Epithelial cell of proximal tubule (primary cell): ENCODE measurements around the gene TTC17. TPM values are rescaled to one million over a fixed set of nuclear protein-coding genes. Genes with fewer than 3 reads are reported as not detected.

Source experiments
- DNase-seq: peaks from one replicate; pipeline ENCODE4 v3.0.0-alpha.2; 2011; ENCODE audit warnings: low read depth
- H3K4me3 ChIP-seq: 2 replicates; pipeline ENCODE4 v1.5.1; 2011; ENCODE audit warnings: low read depth, mild to moderate bottlenecking, low read length
- total RNA-seq: library from RNA; depleted of rRNA; stranded (reverse); fragments of >200 nt; gene quantifications from 2 replicates; pipeline ENCODE4 v1.2.3, GENCODE V29; 2015
- TF ChIP-seq, protein P1 (sequence below): conservative IDR thresholded peaks from 2 replicates; pipeline ENCODE4 v1.5.1; 2012; ENCODE audit warnings: low read depth, mild to moderate bottlenecking, low read length

Gene TTC17
- total RNA-seq, 1 donor from 2014 or later = 32.6 TPM

GRCh38 chr11:43381802-43382201 is 23.1 kb downstream of the TTC17 start:
- no peak overlapping the region for H3K4me3 ChIP-seq
- TF ChIP-seq, protein P1, sequence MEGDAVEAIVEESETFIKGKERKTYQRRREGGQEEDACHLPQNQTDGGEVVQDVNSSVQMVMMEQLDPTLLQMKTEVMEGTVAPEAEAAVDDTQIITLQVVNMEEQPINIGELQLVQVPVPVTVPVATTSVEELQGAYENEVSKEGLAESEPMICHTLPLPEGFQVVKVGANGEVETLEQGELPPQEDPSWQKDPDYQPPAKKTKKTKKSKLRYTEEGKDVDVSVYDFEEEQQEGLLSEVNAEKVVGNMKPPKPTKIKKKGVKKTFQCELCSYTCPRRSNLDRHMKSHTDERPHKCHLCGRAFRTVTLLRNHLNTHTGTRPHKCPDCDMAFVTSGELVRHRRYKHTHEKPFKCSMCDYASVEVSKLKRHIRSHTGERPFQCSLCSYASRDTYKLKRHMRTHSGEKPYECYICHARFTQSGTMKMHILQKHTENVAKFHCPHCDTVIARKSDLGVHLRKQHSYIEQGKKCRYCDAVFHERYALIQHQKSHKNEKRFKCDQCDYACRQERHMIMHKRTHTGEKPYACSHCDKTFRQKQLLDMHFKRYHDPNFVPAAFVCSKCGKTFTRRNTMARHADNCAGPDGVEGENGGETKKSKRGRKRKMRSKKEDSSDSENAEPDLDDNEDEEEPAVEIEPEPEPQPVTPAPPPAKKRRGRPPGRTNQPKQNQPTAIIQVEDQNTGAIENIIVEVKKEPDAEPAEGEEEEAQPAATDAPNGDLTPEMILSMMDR = no peak

DNA sequence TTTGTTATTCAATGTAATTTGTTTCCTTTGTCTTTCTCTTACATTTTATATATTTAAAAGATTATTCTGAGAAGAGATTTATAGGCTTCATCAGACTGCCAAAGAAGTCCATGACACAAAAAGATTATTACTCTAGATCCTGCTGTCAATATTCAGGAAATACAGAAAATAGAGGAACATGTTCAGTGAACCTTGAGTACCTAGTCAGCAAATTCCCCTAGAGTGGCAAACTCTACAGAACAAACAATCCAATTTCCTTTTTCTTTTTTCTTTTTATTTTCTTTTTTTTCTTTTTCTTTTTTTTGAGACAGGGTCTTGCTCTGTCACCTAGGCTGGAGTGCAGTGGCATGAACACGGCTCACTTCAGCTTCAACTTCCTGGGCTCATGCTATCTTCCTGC is 23.9 kb downstream of the TTC17 start:
- DNase-seq = no peak
- TF ChIP-seq, protein P1 = no peak
- H3K4me3 ChIP-seq = no peak overlapping the region

More at GRCh38 chr11:43381802-43382201, 23.1 kb downstream of the TTC17 start:
- no peak for DNase-seq

GRCh38 chr11:43384393-43384792 is 25.7 kb downstream of the TTC17 start:
- DNase-seq = no peak
- no peak overlapping the region for H3K4me3 ChIP-seq
- TF ChIP-seq, protein P1 = no peak

GRCh38 chr11:43392713-43393112 is 34.0 kb downstream of the TTC17 start:
- TF ChIP-seq, protein P1 = no peak
- no peak overlapping the region for H3K4me3 ChIP-seq
- DNase-seq = no peak

DNA sequence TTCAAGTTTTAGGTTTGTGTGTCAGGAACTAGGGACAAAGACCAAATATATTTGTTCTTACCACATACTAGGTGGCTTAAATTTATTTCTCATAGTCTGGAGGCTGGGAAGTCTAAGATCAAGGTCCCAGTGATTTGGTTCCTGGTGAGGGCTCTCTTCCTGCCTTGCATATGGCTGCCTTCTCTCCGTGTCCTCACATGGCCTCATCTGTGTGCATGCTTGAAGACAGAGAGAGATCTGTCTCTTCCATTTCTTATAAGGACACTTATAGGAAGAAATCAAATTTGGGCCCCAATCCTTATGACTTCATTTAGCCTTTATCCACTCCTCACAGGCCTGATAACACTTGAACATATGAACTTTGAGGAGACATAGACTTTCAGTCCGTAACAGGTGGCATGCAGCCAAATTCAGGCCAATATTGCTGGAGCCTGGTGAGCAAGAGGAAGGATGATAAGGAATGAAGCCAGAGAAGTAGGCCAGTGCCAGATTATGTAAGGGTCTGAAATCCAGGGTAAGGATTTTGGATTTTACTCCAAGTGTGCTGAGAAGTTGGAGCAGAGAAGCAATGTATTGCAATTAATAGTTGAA is 35.1 kb downstream of the TTC17 start:
- H3K4me3 ChIP-seq = no peak overlapping the region
- TF ChIP-seq, protein P1 = no peak
- no peak for DNase-seq

DNA sequence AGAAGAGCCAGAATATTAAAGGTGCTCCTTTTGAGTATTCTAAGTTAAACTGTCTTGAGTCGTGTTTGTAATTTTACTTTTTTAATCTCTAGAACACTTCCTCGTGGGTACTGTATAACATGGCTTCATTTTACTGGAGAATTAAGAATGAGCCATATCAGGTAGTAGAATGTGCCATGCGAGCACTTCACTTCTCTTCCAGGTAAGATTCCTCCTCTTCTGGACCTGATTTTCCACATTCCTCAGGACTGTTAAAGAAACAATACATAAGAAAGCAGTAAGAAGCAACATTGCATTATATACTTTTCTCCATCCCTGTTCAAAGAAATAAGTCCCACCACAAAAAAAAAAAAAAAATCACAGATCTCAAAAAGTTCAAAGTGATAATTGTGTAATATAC is 37.9 kb downstream of the TTC17 start:
- DNase-seq = no peak
- H3K4me3 ChIP-seq = no peak overlapping the region
- TF ChIP-seq, protein P1 = no peak

DNA sequence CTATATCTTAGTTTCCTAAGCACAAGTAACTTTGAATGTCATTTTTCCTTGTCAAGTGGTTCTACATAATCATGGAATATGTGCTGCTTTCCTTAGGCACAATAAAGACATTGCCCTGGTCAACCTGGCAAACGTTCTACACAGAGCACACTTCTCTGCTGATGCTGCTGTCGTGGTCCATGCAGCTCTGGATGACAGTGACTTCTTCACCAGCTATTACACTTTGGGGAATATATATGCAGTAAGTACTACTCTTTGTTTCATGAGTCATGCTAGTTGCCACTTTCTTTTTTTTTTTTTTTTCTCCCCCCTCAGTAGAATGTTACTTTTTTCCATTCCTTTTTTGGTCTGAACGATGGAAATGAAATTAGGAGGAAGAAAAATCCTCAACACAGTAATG is 38.5 kb downstream of the TTC17 start:
- no peak overlapping the region for H3K4me3 ChIP-seq
- no peak for DNase-seq
- TF ChIP-seq, protein P1 = no peak
